ENCODE measurements around the gene SEC61B. TPM values are rescaled to one million over a fixed set of nuclear protein-coding genes. Genes with fewer than 3 reads are reported as not detected.

Gene SEC61B
- total RNA-seq, 2 donors from 2014 or later, result 64.6 to 74.4 TPM

- no peaks in the 10 kb centered on the region for H3K27me3 ChIP-seq (replicated peaks; ENCODE audit: insufficient read depth)
- no peak overlapping the region for H3K27ac ChIP-seq
- H3K36me3 ChIP-seq, result no peaks in the 10 kb centered on the region
- no peaks in the 10 kb centered on the region for H3K9me3 ChIP-seq
- no peak overlapping the region for H3K4me3 ChIP-seq
- no peak for TF ChIP-seq CTCF (IDR thresholded peaks at IDR 0.05)
- no peaks in the 10 kb centered on the region for H3K4me1 ChIP-seq (ENCODE audit: control insufficient read depth in 1 of 2, low read depth in 2 of 2)
- no peak for ATAC-seq (ENCODE audit: insufficient number of reproducible peaks, low FRiP score, low read depth)
- no peak for DNase-seq (ENCODE audit: low spot score)
Observed at GRCh38 chr9:99178912-99179872, 42.9 kb upstream of the SEC61B start.

GRCh38 chr9:99180199-99180598 is 41.9 kb upstream of the SEC61B start:
- no peak for DNase-seq (ENCODE audit: low spot score)
- no peak overlapping the region for H3K4me3 ChIP-seq
- no peak for ATAC-seq (ENCODE audit: insufficient number of reproducible peaks, low FRiP score, low read depth)
- no peaks in the 10 kb centered on the region for H3K27me3 ChIP-seq (replicated peaks; ENCODE audit: insufficient read depth)
- peaks cover 0 to 5% of the 10 kb centered on the region in 2 donors for H3K4me1 ChIP-seq (ENCODE audit: control insufficient read depth in 1 of 2, low read depth in 2 of 2)
- no peak for TF ChIP-seq CTCF (IDR thresholded peaks at IDR 0.05)
- no peak overlapping the region for H3K27ac ChIP-seq
- no peaks in the 10 kb centered on the region for H3K36me3 ChIP-seq
- H3K9me3 ChIP-seq, result no peaks in the 10 kb centered on the region

- Histone ChIP-seq H3K27ac (no peak overlapping the region), H3K27me3 (replicated peaks; ENCODE audit: insufficient read depth) (no peaks in the 10 kb centered on the region), H3K36me3 (no peaks in the 10 kb centered on the region), H3K4me3 (no peak overlapping the region), H3K9me3 (no peaks in the 10 kb centered on the region), H3K4me1 (ENCODE audit: control insufficient read depth in 1 of 2, low read depth in 2 of 2) (peaks cover 0 to 7% of the 10 kb centered on the region in 2 donors)
- no peak for DNase-seq (ENCODE audit: low spot score)
- no peak for TF ChIP-seq CTCF (IDR thresholded peaks at IDR 0.05)
- ATAC-seq (ENCODE audit: insufficient number of reproducible peaks, low FRiP score, low read depth), result no peak
Observed at GRCh38 chr9:99180662-99181061, 41.4 kb upstream of the SEC61B start.

GRCh38 chr9:99181206-99181605 is 40.9 kb upstream of the SEC61B start:
- no peaks in the 10 kb centered on the region for H3K9me3 ChIP-seq
- peaks cover 0 to 7% of the 10 kb centered on the region in 2 donors for H3K4me1 ChIP-seq (ENCODE audit: control insufficient read depth in 1 of 2, low read depth in 2 of 2)
- no peak overlapping the region for H3K27ac ChIP-seq
- DNase-seq (ENCODE audit: low spot score) (no peak), ATAC-seq (ENCODE audit: insufficient number of reproducible peaks, low FRiP score, low read depth) (no peak)
- no peak for TF ChIP-seq CTCF (IDR thresholded peaks at IDR 0.05)
- no peaks in the 10 kb centered on the region for H3K27me3 ChIP-seq (replicated peaks; ENCODE audit: insufficient read depth)
- no peaks in the 10 kb centered on the region for H3K36me3 ChIP-seq
- no peak overlapping the region for H3K4me3 ChIP-seq

DNA sequence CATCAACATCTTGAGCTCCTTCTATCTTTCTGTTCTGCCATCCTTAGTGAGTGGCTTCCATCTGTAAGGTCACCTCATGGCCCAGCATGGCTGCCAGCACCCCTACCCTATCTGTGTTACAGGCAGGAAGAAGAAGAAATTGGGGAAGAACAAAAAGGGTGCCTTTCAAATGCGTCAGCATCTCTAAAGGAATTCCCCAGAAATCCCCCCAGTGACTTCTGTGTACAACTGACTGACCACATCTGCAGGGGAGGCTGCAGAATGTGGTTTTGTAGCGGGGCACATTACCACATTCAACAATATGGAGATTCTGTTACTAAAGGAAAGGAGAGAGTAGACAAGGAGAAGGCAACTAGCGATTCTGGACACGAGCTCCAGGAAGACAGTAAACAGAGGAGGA is 40.5 kb upstream of the SEC61B start:
- no peak overlapping the region for H3K4me3 ChIP-seq
- TF ChIP-seq CTCF (IDR thresholded peaks at IDR 0.05), result no peak
- H3K4me1 ChIP-seq (ENCODE audit: control insufficient read depth in 1 of 2, low read depth in 2 of 2), result peaks cover 0 to 7% of the 10 kb centered on the region in 2 donors

More for the DNA sequence above, 40.5 kb upstream of the SEC61B start:
- Histone ChIP-seq H3K27ac (no peak overlapping the region), H3K9me3 (no peaks in the 10 kb centered on the region), H3K27me3 (replicated peaks; ENCODE audit: insufficient read depth) (no peaks in the 10 kb centered on the region), H3K36me3 (no peaks in the 10 kb centered on the region)
- no peak for DNase-seq (ENCODE audit: low spot score)
- ATAC-seq (ENCODE audit: insufficient number of reproducible peaks, low FRiP score, low read depth), result no peak
